ENCODE measurements around the gene CRTC3. TPM values are rescaled to one million over a fixed set of nuclear protein-coding genes. Genes with fewer than 3 reads are reported as not detected.
A peak's percentile ranks its signal among the peaks of the same experiment; 100 is the strongest.

The CRTC3 gene
- total RNA-seq, 1 donor from 2014 or later: 49.0 TPM

DNA sequence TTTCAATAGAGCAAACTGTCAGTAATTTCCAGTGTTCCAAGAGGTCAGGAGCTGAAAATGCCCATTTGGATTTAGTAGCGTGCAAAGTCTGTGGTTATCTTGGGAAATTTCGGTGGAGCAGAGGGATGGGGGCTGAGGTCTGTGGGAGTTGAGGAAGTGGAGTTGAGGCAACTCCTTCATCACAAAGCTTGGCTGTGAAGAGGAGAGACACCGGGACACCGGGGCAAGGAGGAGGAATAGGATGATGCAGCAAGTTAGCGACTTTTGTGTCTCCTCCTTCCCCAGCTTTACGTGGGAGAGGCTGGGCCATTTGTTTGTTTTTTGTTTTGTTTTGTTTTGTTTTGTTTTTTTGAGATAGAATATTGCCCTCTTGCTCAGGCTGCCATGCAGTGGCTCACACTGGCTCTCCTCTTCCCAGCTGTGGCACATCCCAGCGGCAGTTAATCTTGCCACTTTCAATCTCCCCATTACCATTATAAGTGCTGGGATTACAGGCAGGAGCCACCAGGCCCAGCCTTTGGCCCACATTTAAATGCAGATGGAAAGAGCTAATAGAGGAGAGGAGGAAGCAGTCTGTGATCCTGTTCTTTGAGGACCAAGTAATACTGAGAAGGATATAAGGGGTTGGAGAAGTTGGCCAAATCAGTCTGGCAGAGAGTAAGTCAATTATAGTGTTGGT lies 47.1 kb downstream of the CRTC3 start:
- Histone ChIP-seq H3K4me1 (peaks cover 8% of the 10 kb centered on the region), H3K4me3 (no peak overlapping the region), H3K27ac (no peak overlapping the region), H3K27me3 (no peaks in the 10 kb centered on the region), H3K36me3 (no peaks in the 10 kb centered on the region), H3K9me3 (no peaks in the 10 kb centered on the region)
- peak; percentile 21 for ATAC-seq
- intact Hi-C loops (cut with DNase I): no loop called here
- TF ChIP-seq, protein P1, sequence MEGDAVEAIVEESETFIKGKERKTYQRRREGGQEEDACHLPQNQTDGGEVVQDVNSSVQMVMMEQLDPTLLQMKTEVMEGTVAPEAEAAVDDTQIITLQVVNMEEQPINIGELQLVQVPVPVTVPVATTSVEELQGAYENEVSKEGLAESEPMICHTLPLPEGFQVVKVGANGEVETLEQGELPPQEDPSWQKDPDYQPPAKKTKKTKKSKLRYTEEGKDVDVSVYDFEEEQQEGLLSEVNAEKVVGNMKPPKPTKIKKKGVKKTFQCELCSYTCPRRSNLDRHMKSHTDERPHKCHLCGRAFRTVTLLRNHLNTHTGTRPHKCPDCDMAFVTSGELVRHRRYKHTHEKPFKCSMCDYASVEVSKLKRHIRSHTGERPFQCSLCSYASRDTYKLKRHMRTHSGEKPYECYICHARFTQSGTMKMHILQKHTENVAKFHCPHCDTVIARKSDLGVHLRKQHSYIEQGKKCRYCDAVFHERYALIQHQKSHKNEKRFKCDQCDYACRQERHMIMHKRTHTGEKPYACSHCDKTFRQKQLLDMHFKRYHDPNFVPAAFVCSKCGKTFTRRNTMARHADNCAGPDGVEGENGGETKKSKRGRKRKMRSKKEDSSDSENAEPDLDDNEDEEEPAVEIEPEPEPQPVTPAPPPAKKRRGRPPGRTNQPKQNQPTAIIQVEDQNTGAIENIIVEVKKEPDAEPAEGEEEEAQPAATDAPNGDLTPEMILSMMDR (IDR thresholded peaks at IDR 0.05): no peak
- no peak for DNase-seq

DNA sequence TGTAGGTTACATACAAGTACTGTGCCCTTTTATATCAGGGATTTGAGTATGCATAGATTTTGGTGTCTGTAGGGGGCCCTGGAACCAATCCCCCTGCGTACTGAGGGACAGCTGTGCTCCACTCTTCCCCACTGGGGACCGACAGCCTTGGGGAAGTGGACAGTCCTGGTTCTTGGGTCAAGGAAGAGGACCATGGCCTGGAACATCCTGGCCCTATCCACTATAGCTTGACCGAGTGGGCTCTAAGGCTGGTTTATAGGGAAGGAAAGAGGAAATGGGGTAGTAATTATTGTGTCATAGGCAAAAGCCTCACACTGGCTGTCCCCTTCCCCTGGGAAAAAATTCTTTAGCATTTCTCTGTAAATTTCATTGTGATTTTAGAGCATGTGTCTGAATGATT lies 49.5 kb downstream of the CRTC3 start:
- ATAC-seq: peak; percentile 56
- Histone ChIP-seq H3K9me3 (no peaks in the 10 kb centered on the region), H3K4me3 (no peak overlapping the region), H3K36me3 (no peaks in the 10 kb centered on the region), H3K27ac (no peak overlapping the region), H3K4me1 (peaks cover 17% of the 10 kb centered on the region), H3K27me3 (no peaks in the 10 kb centered on the region)
- TF ChIP-seq, protein P1 (IDR thresholded peaks at IDR 0.05): no peak
- no peak for DNase-seq
- intact Hi-C loops (cut with DNase I): no loop called here

DNA sequence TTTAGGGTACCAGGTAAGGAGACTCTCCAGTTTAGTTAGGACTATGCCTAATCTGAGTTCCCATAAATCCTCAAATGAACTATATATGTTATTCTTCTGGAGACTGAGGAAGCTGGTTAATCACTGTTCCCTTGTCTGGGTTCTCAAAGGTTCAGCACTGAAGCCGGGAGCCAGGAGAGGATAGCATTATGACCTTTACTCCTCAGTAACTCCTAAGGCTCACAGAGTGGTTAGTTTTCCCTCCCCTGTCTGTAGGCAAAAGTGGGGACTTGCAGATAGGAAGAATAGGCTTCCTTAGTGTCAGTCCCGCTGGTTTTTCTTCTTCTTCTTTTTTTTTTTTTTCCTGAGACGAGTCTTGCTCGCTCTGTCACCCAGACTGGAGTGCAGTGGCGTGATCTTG lies 50.4 kb downstream of the CRTC3 start:
- Histone ChIP-seq H3K27me3 (no peaks in the 10 kb centered on the region), H3K36me3 (no peaks in the 10 kb centered on the region), H3K4me1 (peaks cover 17% of the 10 kb centered on the region), H3K4me3 (no peak overlapping the region), H3K9me3 (no peaks in the 10 kb centered on the region), H3K27ac (no peak overlapping the region)
- intact Hi-C loops (cut with DNase I): no loop called here
- no peak for DNase-seq
- ATAC-seq: no peak
- TF ChIP-seq, protein P1 (IDR thresholded peaks at IDR 0.05): no peak

DNA sequence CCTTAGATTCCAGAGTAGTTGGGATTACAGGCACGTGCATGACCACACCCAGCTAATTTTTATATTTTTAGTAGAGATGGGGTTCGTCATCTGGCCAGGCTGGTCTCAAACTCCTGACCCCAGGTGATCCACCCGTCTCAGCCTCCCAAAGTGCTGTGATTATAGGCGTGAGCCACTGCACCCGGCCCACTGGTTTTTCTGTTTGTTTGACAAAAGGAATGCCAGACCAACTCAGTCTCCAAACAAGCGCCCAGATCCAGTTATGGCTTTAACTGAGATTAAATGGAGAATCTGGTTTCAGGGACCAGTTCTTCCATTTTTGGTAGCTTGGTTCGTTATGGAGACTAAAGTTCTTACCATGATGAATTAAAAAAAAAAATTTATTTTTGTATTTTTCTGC lies 50.8 kb downstream of the CRTC3 start:
- H3K27ac ChIP-seq: no peak overlapping the region

DNA sequence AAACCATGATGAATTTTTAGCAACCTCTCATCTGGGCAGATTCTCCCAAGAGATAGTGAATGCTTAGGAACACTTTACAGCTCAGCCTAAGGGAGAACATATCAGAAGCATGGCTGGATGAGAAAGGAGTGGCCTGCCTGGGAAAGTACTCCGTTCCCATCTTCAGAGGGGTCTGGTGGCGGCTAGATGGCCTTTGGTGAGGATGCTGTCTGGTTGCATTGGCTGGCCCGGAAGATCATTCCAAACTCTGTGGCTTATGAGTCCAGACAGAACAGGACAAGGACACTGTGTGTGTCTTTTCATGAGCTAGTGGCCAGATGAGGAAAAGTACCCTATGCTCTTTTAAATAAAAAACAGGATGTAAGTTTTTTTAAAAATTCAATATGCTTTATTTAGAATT lies 51.2 kb downstream of the CRTC3 start:
- H3K27ac ChIP-seq: no peak overlapping the region
- H3K9me3 ChIP-seq: no peaks in the 10 kb centered on the region
- no peak for ATAC-seq
- H3K4me3 ChIP-seq: no peak overlapping the region
- no peak for DNase-seq
- H3K27me3 ChIP-seq: no peaks in the 10 kb centered on the region
- H3K36me3 ChIP-seq: no peaks in the 10 kb centered on the region
- TF ChIP-seq, protein P1 (IDR thresholded peaks at IDR 0.05): no peak
- intact Hi-C loops (cut with DNase I): no loop called here
- peaks cover 17% of the 10 kb centered on the region for H3K4me1 ChIP-seq

More for the DNA sequence above, 50.8 kb downstream of the CRTC3 start:
- Histone ChIP-seq H3K27me3 (no peaks in the 10 kb centered on the region), H3K4me1 (peaks cover 17% of the 10 kb centered on the region), H3K4me3 (no peak overlapping the region), H3K9me3 (no peaks in the 10 kb centered on the region), H3K36me3 (no peaks in the 10 kb centered on the region)
- ATAC-seq (no peak), DNase-seq (no peak)
- TF ChIP-seq, protein P1 (IDR thresholded peaks at IDR 0.05): no peak
- intact Hi-C loops (cut with DNase I): no loop called here
